Inflammatory macrophage treated with lipopolysaccharide for 1 hour (primary cell): Measurements from ENCODE around the gene MEGF6.

ENCODE experiments used
- DNase-seq, 2 donors: peaks; one replicate each; pipeline ENCODE4 v3.0.0-alpha.2; 2020 to 2022

The MEGF6 gene

GRCh38 chr1:3611170-3612019 lies at the start of gene MEGF6:
Gene MEGF6 (minus strand): TSS chr1:3611508. CDS start chr1:3611268, 240 bp downstream.
- DNase-seq: peak in 1 of 2 donors; percentile 18

DNA sequence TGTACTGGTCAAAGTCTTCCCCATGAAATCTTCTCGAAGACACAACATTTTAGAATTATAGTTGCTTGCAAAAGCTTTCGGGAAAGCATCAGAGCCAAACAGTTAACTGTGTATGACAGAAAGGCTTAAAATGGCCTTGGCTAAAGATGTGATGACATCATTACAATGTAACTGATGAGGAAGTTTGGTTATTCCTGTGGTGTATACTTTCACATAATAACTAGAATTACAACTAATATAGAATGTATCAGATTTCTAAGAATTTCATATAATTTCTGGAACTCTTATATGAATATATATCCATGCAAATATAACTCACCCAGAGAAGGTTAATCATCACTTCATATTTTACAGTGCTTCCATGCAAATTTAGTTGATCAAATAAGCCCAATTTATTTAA lies 49.4 kb upstream of the MEGF6 start:
- DNase-seq: peak; percentile 41 to 59

DNA sequence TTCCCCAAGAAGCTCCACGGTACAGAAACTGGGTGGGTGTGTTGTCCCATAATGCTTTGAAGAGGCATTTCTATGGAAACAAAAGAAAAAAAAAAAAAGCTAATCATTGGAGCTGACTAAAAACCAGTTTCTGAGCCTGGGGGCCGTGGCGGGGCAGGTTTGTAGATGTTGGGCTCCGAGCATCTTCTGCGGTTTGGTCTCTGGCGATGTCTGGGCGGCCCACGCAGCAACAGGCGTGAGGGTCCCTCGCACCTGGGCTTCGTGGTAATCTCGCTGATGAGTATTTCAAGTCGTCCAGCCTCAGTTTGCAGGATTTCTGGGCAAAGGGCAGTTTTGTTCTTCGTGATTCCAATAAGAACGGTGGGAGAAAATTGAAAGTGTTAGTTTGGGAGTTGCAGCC lies 47.8 kb upstream of the MEGF6 start:
- DNase-seq: no peak

- no peak for DNase-seq
These were observed 46.9 kb upstream of the MEGF6 start for GRCh38 chr1:3658231-3658615.

- DNase-seq: no peak
These were observed 46.4 kb upstream of the MEGF6 start for GRCh38 chr1:3657578-3658230.

GRCh38 chr1:3657096-3657475 lies 45.8 kb upstream of the MEGF6 start:
- no peak for DNase-seq

DNA sequence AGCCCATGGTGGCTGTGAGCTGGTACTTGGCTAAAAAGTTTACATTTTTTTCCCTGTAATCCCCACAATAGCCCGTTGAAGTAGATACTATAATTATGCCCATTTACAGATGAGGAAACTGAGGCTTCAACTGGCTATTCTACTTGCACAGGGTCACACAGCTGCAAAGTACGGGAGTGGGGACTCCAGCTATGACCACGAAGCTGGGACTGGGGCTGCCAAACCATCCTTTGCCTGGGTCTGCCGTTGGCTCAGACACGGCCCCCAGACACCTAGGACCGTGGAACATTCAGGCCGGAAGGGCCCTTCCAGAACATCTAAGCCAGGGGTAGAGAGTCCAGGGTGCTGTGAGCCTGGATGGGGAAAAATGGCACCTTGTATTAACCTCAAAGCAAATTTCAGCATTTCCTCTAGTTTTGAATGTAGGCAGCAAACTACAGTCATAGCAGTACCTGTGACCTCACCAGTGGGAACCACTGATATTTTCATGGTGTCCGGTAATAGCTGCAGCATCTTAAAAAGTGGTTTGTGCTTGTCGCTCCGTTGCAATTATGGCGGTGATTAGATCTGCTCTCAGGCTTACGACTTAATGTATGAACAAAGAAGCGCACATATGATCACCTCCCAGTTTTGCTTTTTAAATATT lies 45.3 kb upstream of the MEGF6 start:
- DNase-seq: no peak

DNA sequence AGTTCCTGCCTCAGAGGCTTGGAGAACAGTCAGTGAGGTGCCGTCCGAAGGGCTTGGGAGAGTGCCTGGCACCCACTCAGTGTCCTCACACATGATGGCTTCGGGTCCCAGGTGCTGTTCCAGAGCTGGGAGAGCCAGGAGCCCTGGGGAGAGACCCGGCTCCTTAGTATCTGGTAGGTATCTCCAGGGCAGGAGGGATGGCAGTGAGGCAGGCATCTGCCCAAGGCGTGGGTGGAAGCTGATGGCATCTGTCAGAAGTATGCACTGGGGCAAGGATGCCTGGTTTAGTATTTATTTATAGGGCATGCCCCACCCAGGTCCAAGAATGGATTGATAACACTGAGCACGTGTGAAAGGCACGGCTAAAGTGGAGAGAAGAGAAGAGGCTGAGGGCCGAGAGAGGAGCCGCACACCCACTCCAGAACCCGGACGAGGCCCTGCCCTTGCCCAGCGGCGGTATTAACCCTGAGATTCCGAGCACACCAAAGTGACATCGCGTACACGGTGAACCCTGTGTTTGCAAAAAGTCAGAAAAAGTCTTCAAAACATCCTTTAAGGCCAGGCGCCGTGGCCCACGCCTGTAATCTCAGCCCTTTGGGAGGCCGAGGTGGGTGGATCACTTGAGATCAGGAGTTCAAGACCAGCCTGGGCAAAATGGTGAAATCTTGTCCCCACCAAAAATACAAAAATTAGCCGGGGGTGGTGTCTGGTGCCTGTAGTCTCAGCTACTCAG lies 43.4 kb upstream of the MEGF6 start:
- no peak for DNase-seq

GRCh38 chr1:3653286-3653618 lies 41.9 kb upstream of the MEGF6 start:
- no peak for DNase-seq

GRCh38 chr1:3652548-3653285 lies 41.4 kb upstream of the MEGF6 start:
- no peak for DNase-seq

- no peak for DNase-seq
These were observed 40.7 kb upstream of the MEGF6 start, which contains the start of gene TP73 for GRCh38 chr1:3651930-3652547. Gene TP73 (plus strand): TSS chr1:3652516. CDS start chr1:3682366, 29,850 bp downstream.

DNA sequence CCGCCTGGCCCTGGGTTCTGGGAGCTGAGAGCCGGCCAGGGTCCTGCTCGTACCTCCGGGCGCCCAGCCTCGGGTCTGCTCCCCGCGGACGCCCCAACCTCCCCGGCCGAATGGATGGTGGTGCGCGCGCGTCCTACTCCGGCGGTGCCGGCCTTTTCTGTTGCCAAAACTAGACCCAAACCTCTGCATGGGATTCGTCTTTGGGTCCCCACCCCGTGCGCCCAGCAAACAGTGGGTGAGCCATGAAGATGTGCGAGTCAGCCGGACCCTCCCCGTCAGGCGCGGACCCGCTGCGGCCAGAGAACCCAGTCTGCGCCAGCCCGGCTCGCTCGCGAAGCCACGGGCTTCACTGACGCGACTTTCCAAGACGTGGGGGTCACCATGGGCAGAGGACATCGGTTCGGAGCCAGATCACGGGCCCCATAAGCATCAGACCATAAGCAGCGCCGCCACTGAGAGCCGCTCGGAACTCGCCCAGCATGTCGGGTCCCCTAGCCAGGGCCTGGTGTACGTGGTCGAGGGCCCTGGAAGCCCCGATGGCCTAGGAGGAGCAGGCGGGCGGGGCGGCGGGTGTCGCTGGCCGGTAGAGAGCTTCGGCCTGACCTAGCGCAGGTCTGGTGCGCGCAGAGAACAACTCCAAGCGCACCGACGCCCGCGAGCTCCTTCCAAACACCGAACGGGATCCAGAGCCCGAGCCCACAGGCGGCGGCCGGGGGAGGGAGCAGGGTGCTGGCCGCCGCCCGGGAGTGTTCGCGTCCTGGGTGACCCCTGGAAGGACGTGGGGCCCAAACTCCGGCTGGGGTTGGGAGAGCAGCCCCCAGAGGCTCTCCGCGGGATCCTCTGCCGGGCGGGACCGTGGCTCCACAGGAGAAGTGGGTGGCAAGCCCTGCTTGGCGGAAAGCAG lies 40.0 kb upstream of the MEGF6 start:
- no peak for DNase-seq

- no peak for DNase-seq
These were observed 39.1 kb upstream of the MEGF6 start for GRCh38 chr1:3650248-3651025.

- DNase-seq: peak; percentile 94 to 95
These were observed 38.3 kb upstream of the MEGF6 start, which contains the start of gene WRAP73 for GRCh38 chr1:3649342-3650247. Gene WRAP73 (minus strand): TSS chr1:3650103. CDS start chr1:3649999, 104 bp downstream.

DNA sequence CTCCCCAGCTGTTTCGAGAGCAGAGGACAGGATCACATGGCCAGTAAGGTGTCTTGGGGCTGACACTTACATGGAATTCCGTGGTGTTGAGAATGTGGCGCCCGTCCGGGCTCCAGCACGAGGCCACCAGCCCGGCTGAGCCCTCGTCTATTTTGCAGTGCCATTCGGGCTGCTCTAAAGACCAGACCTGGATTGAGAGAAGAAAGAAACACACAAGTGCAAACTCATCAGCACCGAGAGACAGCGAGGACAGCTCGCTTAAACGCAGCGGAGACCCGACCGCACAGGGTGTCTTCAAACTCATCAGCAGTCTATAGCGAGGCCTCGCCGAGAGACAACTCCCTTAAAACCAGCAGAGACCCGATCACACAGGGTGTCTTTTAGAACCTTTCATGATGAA lies 35.3 kb upstream of the MEGF6 start:
- DNase-seq: no peak

- DNase-seq: no peak
These were observed 34.5 kb upstream of the MEGF6 start for GRCh38 chr1:3645666-3646355.

DNA sequence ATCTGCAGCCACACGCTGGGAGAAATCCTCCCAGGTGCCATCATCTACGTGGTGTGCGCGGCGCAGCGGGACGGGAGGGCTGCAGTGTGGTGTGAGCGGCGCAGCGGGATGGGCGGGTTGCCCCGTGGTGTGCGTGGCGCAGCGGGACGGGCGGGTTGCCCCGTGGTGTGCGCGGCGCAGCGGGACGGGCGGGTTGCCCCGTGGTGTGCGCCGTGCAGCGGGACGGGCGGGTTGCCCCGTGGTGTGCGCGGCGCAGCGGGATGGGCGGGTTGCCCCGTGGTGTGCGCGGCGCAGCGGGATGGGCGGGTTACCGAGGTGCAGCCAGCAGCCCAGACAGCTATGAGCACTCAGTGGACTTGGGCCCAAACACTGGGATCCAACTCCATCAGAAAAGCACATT lies 33.9 kb upstream of the MEGF6 start:
- DNase-seq: no peak

- DNase-seq: no peak
These were observed 33.0 kb upstream of the MEGF6 start for GRCh38 chr1:3644273-3644672.
